ENCODE data around the gene TIMM44. TPM values are rescaled to one million over a fixed set of nuclear protein-coding genes. Genes with fewer than 3 reads are reported as not detected.

The TIMM44 gene
- total RNA-seq, 1 donor from 2014 or later, result 96.1 TPM

GRCh38 chr19:7953060-7953459 lies 9.6 kb upstream of the TIMM44 start:
- Histone ChIP-seq H3K36me3 (ENCODE audit: control insufficient read depth, insufficient read depth, low read length) (peaks cover 1% of the 10 kb centered on the region), H3K4me3 (ENCODE audit: low read depth, low read length) (no peak overlapping the region), H3K27me3 (ENCODE audit: control insufficient read depth, insufficient read depth, low read length) (no peaks in the 10 kb centered on the region)
- TF ChIP-seq CTCF (IDR thresholded peaks at IDR 0.05; ENCODE audit: insufficient read depth, low read length, severe bottlenecking), result no peak
- FAIRE-seq (no peak), DNase-seq (ENCODE audit: low read depth) (peak; percentile 75)

- Histone ChIP-seq H3K27me3 (ENCODE audit: control insufficient read depth, insufficient read depth, low read length) (no peaks in the 10 kb centered on the region), H3K4me3 (ENCODE audit: low read depth, low read length) (no peak overlapping the region), H3K36me3 (ENCODE audit: control insufficient read depth, insufficient read depth, low read length) (no peaks in the 10 kb centered on the region)
- no peak for TF ChIP-seq CTCF (IDR thresholded peaks at IDR 0.05; ENCODE audit: insufficient read depth, low read length, severe bottlenecking)
- FAIRE-seq, result no peak
- DNase-seq (ENCODE audit: low read depth), result peak; percentile 83
These were observed 4.5 kb upstream of the TIMM44 start for GRCh38 chr19:7947939-7948338.

GRCh38 chr19:7944177-7944761 lies 803 bp upstream of the TIMM44 start:
- TF ChIP-seq CTCF (IDR thresholded peaks at IDR 0.05; ENCODE audit: insufficient read depth, low read length, severe bottlenecking), result peak; percentile 77
- peak; percentile 77 for DNase-seq (ENCODE audit: low read depth)
- peak; percentile 32 for FAIRE-seq
- H3K4me3 ChIP-seq (ENCODE audit: low read depth, low read length), result peak overlapping the region; percentile 74
- H3K27me3 ChIP-seq (ENCODE audit: control insufficient read depth, insufficient read depth, low read length), result no peaks in the 10 kb centered on the region
- peaks cover 16% of the 10 kb centered on the region for H3K36me3 ChIP-seq (ENCODE audit: control insufficient read depth, insufficient read depth, low read length)

GRCh38 chr19:7942981-7943443 lies 454 bp downstream of the TIMM44 start:
- peak overlapping the region; percentile 94 for H3K4me3 ChIP-seq (ENCODE audit: low read depth, low read length)
- no peak for TF ChIP-seq CTCF (IDR thresholded peaks at IDR 0.05; ENCODE audit: insufficient read depth, low read length, severe bottlenecking)
- FAIRE-seq (no peak), DNase-seq (ENCODE audit: low read depth) (no peak)
- peaks cover 17% of the 10 kb centered on the region for H3K36me3 ChIP-seq (ENCODE audit: control insufficient read depth, insufficient read depth, low read length)
- H3K27me3 ChIP-seq (ENCODE audit: control insufficient read depth, insufficient read depth, low read length), result no peaks in the 10 kb centered on the region

GRCh38 chr19:7941895-7942596 lies 1.4 kb downstream of the TIMM44 start:
- H3K4me3 ChIP-seq (ENCODE audit: low read depth, low read length), result no peak overlapping the region
- no peak for TF ChIP-seq CTCF (IDR thresholded peaks at IDR 0.05; ENCODE audit: insufficient read depth, low read length, severe bottlenecking)
- H3K36me3 ChIP-seq (ENCODE audit: control insufficient read depth, insufficient read depth, low read length), result peaks cover 21% of the 10 kb centered on the region
- no peaks in the 10 kb centered on the region for H3K27me3 ChIP-seq (ENCODE audit: control insufficient read depth, insufficient read depth, low read length)
- FAIRE-seq (no peak), DNase-seq (ENCODE audit: low read depth) (no peak)
